ENCODE data around the gene TGIF1.

TGIF1 gene

GRCh38 chr18:3440341-3440740 is 9.6 kb upstream of the TGIF1 start:
- no peak for DNase-seq

- DNase-seq, result peak; percentile 75
Measured at GRCh38 chr18:3441290-3441689, 8.7 kb upstream of the TGIF1 start.

GRCh38 chr18:3442919-3443318 is 7.1 kb upstream of the TGIF1 start:
- peak; percentile 93 for DNase-seq

- peak; percentile 72 for DNase-seq
Measured at GRCh38 chr18:3444296-3444695, 5.7 kb upstream of the TGIF1 start.

- peak; percentile 32 for DNase-seq
Measured at GRCh38 chr18:3444954-3445353, 5.0 kb upstream of the TGIF1 start.

- DNase-seq, result peak; percentile 86
Measured at GRCh38 chr18:3447068-3447894, 2.7 kb upstream of the TGIF1 start.

GRCh38 chr18:3447895-3448837 is 1.8 kb upstream of the TGIF1 start:
- DNase-seq, result peak; percentile 97

- DNase-seq, result no peak
Measured at GRCh38 chr18:3448838-3449511, 997 bp upstream of the TGIF1 start.

- peak; percentile 85 for DNase-seq
Measured at GRCh38 chr18:3449512-3450011, 410 bp upstream of the TGIF1 start.

GRCh38 chr18:3450799-3451182 is 819 bp downstream of the TGIF1 start:
- DNase-seq, result no peak

GRCh38 chr18:3451183-3451988 is 1.4 kb downstream of the TGIF1 start:
- DNase-seq, result peak; percentile 82

- DNase-seq, result peak; percentile 54
Measured at GRCh38 chr18:3451989-3452749, 2.2 kb downstream of the TGIF1 start.

- DNase-seq, result no peak
Measured at GRCh38 chr18:3452750-3453539, 3.0 kb downstream of the TGIF1 start.

- DNase-seq, result peak; percentile 56
Measured at GRCh38 chr18:3453540-3454364, 3.8 kb downstream of the TGIF1 start.

- peak; percentile 80 for DNase-seq
Measured at GRCh38 chr18:3454365-3455089, 4.6 kb downstream of the TGIF1 start.

GRCh38 chr18:3455090-3455635 is 5.2 kb downstream of the TGIF1 start:
- no peak for DNase-seq

GRCh38 chr18:3455907-3456685 is 6.1 kb downstream of the TGIF1 start:
- no peak for DNase-seq

- no peak for DNase-seq
Measured at GRCh38 chr18:3456686-3457069, 6.7 kb downstream of the TGIF1 start.
